ELF-1 (cell line): ENCODE results near the gene KAZN.

Experiments
- DNase-seq: peaks from one replicate; pipeline ENCODE4 v3.0.0-alpha.2; 2016; ENCODE audit warnings: low read depth, low spot score

KAZN gene

GRCh38 chr1:14825396-14825795 lies 226.9 kb downstream of the KAZN start:
- no peak for DNase-seq

- no peak for DNase-seq
Measured at GRCh38 chr1:14826172-14826636, 227.7 kb downstream of the KAZN start.

DNA sequence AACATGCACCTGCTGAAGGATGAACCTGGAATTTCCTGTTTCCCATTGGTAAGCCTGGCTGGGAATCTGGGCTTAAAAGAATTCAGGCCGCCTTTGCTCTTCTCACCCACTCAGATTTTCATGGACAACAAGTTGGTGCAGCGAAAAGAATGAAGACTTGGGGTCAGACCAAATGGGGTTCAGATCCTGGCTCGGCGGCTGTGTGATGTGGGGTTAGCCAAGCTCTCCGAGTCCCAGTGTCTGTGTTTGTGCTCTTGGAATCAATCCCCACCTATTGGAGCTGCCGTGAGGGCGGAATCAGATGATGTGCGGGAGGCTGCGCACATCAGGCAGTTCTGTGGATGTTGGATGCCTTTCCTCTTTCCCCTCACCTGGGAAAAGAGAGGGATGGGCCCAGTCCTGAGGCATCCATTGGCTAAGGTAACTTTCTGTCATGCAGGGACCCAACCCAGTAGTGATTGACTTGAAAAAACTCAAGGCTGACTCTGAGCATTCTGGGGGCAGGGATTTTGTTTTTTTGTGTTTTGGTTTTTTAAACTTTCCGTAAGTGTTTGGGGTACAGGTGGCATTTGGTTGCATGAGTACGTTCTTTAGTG lies 228.3 kb downstream of the KAZN start:
- no peak for DNase-seq

- DNase-seq, result no peak
Measured at GRCh38 chr1:14827870-14828269, 229.4 kb downstream of the KAZN start.

- no peak for DNase-seq
Measured at GRCh38 chr1:14828665-14829064, 230.2 kb downstream of the KAZN start.

GRCh38 chr1:14835725-14836124 lies 237.2 kb downstream of the KAZN start:
- no peak for DNase-seq

- no peak for DNase-seq
Measured at GRCh38 chr1:14836426-14837140, 238.1 kb downstream of the KAZN start.

GRCh38 chr1:14840374-14840773 lies 241.9 kb downstream of the KAZN start:
- DNase-seq, result no peak

- DNase-seq, result no peak
Measured at GRCh38 chr1:14841456-14841855, 243.0 kb downstream of the KAZN start.

DNA sequence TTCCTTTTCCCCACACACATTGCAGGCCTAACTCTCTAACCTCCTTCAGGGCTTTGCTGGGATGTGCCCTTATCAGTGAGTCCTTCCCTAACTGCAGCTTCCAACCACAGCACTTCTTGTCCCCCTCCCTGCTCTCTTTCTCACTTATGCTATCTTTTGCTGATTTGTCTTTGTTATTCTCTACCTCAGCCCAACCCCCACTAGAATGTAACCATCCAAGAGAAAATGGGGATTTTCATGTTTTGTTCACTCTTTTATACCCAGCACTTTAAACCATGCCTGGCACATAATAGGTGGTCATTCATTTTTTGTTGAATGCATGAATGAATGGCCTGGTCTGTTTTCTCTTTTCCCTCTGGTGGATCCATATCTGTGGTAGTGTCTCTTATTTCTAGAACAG lies 243.5 kb downstream of the KAZN start:
- DNase-seq, result no peak

DNA sequence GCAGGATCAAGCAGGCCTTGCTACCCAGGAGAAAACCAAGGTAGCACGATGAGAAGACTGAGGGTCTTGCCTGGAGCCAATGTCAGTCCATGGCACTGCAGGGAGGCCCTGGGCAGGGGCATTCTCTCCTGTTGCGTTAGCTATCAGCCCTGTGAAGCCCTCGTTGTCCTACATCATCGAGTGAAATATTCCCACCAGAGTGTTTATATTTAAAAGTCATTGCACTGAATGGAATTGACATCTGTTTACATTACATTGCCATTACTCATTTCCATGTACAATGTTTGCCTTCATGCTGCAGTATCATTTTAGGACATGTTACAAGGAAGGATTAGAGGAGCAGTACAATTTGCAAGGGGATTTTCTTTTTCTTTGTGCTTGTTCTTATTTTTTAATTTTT lies 243.9 kb downstream of the KAZN start:
- DNase-seq, result no peak

DNA sequence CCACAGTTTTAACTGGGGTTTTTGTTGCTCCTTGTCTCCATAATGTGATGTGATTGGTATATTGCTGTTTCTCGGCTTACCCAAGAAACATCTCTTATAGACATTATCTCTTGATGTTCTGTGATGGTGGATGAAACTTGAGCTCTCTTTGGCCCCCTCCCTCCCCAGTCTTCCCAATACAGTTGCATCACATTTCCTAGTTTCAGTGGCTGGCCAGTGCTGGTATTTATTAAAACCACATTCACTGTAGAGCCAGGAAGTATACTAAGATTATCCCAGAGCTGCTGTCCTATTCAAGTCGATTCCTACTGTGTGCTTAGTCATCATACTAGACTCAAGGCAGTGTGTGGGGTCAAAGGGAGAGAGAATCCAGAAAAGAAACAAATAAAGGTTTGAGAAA lies 244.4 kb downstream of the KAZN start:
- no peak for DNase-seq

DNA sequence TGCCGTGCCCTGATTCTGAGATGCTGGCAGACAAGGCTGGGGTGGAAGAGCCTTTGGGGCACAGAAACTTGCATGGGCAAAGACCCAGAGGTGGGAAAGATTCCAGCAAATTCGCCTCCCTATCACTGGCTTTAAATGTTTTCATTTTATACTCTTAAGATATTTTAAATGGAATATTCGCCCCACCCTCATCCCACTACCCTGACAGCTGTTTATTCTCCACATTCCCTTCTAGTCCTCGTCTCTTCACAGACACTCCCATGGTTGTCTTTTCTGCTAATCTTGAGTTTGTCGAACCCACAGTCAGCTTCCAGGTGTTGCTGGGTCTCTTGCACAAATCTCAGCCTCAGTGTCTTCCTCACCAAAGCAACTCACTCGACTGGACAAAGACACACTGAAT lies 245.0 kb downstream of the KAZN start:
- DNase-seq, result no peak

DNA sequence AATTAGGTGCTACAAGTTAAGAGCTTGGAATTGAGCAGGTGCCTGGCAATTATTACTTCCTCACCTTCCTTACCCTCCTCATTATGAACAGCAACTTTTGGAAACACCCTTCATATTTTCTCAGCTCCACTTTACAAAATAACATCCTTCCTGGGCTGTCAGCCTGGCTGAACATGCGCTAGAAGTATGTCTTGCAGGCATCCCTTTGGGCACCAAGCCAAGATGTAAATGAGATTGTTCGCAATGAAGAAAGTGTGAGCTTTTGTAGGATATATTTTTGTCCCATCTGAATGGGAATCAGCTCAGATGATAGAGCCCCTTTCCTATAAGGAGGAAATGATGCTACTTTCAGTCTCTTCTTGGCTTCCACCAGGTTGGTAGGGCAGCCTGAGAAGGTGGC lies 245.9 kb downstream of the KAZN start:
- no peak for DNase-seq

DNA sequence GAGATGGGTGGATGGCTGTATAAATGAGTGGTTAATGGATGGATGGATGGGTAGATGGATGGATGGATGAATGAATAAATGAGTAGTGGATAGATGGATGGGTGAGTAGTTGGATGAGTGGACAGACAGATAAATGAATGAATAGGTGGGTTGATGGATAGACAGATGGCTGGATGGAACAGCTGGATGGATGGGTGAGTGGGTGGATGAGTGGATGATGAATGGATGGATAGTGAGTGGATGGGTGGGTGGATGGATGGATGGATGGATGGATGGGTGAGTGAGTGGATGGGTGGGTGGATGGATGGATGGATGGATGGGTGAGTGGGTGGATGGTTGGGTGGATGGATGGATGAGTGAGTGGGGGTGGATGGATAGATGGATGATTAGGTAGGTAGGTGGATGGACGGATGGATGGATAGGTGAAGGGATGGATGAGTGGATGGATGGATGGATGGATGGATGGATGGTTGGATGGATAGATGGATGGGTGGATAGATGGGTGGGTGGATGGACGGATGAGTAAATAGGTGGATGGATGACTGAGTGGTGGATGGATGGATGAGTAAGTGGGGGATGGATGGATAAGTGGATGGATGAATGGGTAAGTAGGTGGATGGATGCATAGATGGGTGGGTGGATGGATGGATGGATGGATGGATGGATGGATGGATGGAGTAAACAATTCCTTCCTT lies 246.6 kb downstream of the KAZN start:
- no peak for DNase-seq

DNA sequence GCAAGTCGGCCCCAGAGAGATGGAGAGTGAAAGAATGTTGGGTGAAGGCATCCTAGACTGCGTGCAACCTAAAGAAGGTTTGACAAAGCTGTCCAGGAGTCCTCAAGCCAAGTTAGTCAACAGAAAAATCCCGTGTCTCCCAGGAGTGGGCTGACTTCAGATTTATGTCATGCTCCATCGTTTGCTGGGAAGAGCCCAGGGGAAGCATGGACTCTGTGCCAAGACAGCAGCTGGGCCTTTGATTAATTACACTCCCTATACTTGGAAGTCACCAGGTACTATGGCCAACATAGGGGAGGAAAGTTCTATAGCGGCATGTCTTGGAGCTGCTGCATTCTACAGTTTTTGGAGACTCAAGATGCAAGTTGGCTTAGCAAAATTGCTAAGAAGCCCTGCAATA lies 247.4 kb downstream of the KAZN start:
- DNase-seq, result no peak

- no peak for DNase-seq
Measured at GRCh38 chr1:14846688-14847087, 248.2 kb downstream of the KAZN start.

GRCh38 chr1:14848203-14848602 lies 249.7 kb downstream of the KAZN start:
- no peak for DNase-seq

GRCh38 chr1:14848625-14849024 lies 250.1 kb downstream of the KAZN start:
- DNase-seq, result no peak

DNA sequence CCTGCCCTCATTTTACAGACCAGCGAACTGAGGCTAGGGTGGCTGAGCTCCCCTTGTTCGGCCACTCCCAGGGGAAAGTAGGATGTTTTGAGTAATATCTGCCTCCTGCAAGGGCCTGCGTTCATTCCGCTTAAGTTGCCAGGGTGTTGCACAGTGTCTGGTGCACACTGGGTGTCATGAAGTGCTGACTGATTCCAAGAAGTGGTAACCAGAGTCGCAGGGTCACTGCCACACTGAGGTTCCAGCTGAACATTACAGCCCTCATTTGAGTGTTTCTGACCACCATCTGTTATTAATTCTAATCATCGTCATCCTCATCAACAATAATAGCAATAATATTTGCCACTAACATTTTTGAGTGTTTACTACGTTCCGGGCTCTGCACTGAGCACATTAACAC lies 250.6 kb downstream of the KAZN start:
- DNase-seq, result no peak

DNA sequence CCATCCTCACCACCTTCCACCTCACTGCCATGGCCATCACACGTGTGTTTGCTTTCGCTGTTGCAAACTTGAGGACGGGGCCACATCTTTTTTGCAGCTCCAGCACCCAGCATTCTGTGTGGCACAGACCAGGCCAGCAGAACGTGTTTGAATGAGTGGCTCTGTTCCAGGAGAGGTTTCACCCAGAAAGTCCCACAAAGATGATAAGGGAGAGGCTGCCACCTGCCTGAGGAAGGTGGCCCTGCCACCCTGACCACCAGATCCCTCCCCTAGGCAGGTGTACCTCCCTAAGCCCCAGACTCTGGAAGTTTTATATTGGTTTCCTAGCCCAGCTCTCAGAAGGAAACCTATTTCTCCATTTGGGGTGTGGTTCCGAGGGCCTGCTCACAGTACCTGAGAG lies 252.1 kb downstream of the KAZN start:
- DNase-seq, result no peak

DNA sequence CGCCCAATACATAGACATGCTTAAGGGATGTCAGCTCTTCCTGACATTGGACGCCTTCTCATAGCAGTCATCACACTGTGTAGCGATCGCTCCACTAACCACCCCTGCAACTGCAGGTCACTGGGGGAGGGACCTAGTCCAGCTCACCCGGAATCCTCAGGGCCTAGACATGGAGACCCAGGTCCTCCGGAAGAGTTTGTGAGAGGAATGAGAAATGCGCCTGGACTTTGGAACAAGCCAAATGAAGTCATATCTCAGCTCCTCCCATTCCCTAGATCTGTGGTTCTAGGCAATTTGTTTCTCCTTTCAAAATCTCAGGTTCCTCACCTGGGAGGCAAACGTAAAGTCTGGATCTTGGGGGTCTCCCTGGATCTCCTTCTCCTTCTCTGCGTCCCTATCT lies 253.3 kb downstream of the KAZN start:
- DNase-seq, result no peak

DNA sequence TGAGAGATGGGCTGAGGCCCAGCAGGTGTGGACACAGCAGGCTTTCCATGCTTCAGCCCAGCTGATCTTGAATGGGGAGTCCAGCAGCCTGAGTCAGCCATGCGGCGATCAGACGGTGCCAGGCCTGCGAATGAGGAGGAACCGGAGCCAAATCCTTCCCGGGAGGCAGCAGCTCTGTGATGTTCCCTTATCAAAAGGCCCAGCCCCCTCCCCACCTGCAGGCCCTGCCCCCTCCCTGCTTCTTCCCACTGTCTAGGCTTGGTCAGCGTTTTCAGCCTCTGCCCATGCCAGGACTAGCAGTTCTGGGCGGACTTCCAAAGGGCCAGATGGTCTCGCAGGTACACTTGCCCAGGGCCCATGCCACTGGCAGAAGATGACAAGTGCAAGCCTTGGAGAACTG lies 253.8 kb downstream of the KAZN start:
- no peak for DNase-seq
